Metanephros (tissue), 1 donor: ENCODE results near the gene FCGBP. TPM values are rescaled to one million over a fixed set of nuclear protein-coding genes. Genes with fewer than 3 reads are reported as not detected.

Source experiments
- total RNA-seq: library from RNA; depleted of rRNA; stranded (reverse); fragments of >200 nt; gene quantifications from one replicate; pipeline ENCODE4 v1.2.3, GENCODE V29; 2014

The FCGBP gene
- 16.8 TPM for total RNA-seq

DNA sequence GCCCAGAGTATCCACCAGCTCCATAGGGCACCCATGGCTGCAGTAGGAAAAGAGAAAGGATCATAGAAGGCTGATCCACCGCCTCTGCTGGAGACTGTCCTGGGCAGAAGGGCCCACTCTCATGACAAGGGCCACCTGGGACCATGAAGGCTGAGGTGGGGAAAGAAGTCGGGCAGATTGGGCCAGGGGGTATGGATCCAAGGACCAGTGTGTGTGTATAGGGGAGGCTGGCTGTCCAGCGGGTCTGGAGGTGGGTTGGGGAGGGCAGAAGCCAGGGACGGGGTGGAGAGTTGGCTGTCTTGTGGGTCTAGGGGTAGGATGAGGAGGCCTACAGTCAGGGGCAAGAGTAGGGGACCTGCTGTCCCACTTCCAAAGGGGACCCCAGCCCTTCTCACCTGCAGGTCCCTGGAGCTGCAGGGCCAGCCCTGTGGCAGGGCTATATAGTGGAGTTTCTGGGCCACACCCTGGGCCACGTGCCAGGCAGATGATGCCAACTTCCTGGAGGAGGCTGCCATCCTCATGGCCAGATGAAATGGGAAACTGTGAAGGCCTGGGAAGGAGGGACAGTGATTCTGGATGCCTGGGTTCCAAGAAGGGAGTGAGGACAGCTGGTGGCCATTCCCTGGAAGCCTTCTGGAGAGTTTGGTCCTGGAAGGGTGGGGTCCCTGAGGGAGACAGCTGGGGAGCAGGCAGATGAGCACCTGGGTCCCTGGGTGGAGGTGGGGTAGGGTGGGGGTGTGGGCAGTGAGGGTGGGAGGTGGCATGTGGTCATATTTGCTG lies at the start of gene FCGBP:
TSS of gene FCGBP (minus strand) at position 51 of the 780 bp plus-strand sequence.

DNA sequence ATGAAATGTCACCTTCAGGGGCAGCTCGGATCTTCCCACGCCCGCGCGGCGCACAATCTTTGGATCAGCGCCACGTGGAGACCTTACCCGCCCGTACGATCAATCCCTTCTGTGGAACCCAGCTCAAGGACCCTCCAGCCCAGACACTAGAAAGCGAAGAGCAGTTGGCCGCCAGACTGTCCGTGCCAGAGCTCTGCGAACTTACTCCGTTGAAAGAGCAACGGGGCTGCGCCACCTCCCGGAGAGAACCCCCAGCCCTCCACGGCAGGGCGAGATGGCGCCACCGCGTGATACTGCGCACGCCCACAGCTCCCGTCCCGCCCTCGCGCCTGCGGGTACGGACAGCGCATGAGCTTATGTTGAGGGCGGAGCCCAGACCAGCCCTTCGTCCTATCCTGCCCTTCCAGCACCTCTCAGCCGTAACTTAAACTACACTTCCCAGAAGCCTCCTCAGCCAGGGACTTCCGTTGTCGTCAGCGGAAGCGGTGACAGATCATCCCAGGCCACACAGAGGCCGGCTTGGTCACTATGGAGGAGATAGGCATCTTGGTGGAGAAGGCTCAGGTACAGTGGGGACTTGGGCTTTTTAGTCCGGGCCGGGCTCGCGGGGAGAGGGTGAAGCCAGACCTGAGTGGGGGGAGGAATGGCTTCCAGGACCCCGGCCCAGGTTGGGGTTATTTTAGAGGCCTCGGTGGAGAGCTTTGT lies 36.4 kb upstream of the FCGBP start, which contains the start of gene PSMC4:
TSS of gene PSMC4 (plus strand) at position 491 of the 705 bp plus-strand sequence. CDS start at position 529, 38 bp downstream.

Other genes starting within 250 kb of the FCGBP start
- gene LGALS14, start 230.2 kb downstream of the FCGBP start, total RNA-seq: not detected
- 4.4 TPM for gene CLC, start 196.6 kb downstream of the FCGBP start, total RNA-seq
- gene LEUTX, start 155.8 kb downstream of the FCGBP start, total RNA-seq: not detected
- 42.7 TPM for gene DYRK1B, start 100.5 kb downstream of the FCGBP start, total RNA-seq
- gene FBL, start 88.3 kb downstream of the FCGBP start, total RNA-seq: 203 TPM
- gene PSMC4, start 36.5 kb upstream of the FCGBP start, total RNA-seq: 69.1 TPM
- gene ZNF546, start 62.4 kb upstream of the FCGBP start, total RNA-seq: 8.1 TPM
- 35.7 TPM for gene ZNF780B, start 121.6 kb upstream of the FCGBP start, total RNA-seq
- gene ZNF780A, start 156.3 kb upstream of the FCGBP start, total RNA-seq: 26.0 TPM